HCT116 (cell line): ENCODE results near the gene PIGQ. TPM values are rescaled to one million over a fixed set of nuclear protein-coding genes. Genes with fewer than 3 reads are reported as not detected.

Source experiments
- ATAC-seq: fragments of 200-7000 bp; cut with Tn5 transposase; 2 replicates; pipeline ENCODE4 v1.9.1; 2020; ENCODE audit warnings: mild to moderate bottlenecking, moderate library complexity
- BruUV-seq: library from RNA; stranded (reverse); fragments of 400-500 nt; replicated peaks from 2 replicates; lab custom pipeline; 2021; lab: Mats Ljungman, UMichigan
- CTCF ChIA-PET: fragments of 300-600 bp; sonication (Branson Sonifier 250); formaldehyde crosslinking; loops from one replicate; lab custom pipeline; 2021; ENCODE audit warnings: antibody characterized with exemption; lab: Charles Lee
- POLR2A ChIA-PET: fragments of 300-600, 350-600 bp; sonication (Branson Sonifier 250); formaldehyde crosslinking; loops from one replicate; lab custom pipeline; 2021; ENCODE audit warnings: antibody characterized with exemption; lab: Charles Lee
- RAD21 ChIA-PET, 2 experiments: fragments of 300-600 bp; sonication (Branson Sonifier 250); formaldehyde crosslinking; loops; one replicate each; lab custom pipeline; 2023; ENCODE audit warnings: low total read pairs in 2 of 2; ENCODE audit not compliant: uncharacterized antibody in 2 of 2, unreplicated experiment in 2 of 2, low non-redundant PET in 1 of 2; lab: Charles Lee
- DNase-seq: peaks from one replicate; pipeline ENCODE4 v3.0.0-alpha.2; 2010; ENCODE audit warnings: low read depth, low spot score
- H2AFZ ChIP-seq: fragments of 200-600 bp; shearing (Covaris generic), sonication (generic); 2 replicates; pipeline ENCODE4 v1.6.1; 2017; ENCODE audit warnings: low read depth, mixed run types, mixed read lengths, antibody characterized with exemption, low read length; ENCODE audit not compliant: poor library complexity, severe bottlenecking
- H3K27ac ChIP-seq: 2 replicates; pipeline ENCODE4 v1.5.1; 2012; ENCODE audit warnings: low read depth, low read length
- H3K27me3 ChIP-seq: fragments of 200-600 bp; sonication (generic); 2 replicates; pipeline ENCODE4 v1.6.1; 2016; ENCODE audit warnings: mixed run types, low read length, mixed read lengths; ENCODE audit not compliant: insufficient read depth
- H3K36me3 ChIP-seq, 2 experiments: fragments of 200-500 bp in 1 of 2; fragments of 200-600 bp in 1 of 2; sonication (Bioruptor generic) in 1 of 2; sonication (generic) in 1 of 2; 2 replicates each; pipeline versions ENCODE4 v1.5.1 to v1.6.1; 2014 to 2016; ENCODE audit warnings: low read length in 2 of 2, inconsistent platforms in 1 of 2, mixed read lengths in 1 of 2, mixed run types in 1 of 2; ENCODE audit not compliant: insufficient read depth in 2 of 2, control insufficient read depth in 1 of 2
- H3K4me1 ChIP-seq, 2 experiments: fragments of 200-600 bp in 1 of 2; sonication (generic) in 1 of 2; 2 replicates each; pipeline versions ENCODE4 v1.5.1 to v1.6.1; 2012 to 2017; ENCODE audit warnings: low read length in 2 of 2, inconsistent platforms in 1 of 2, mild to moderate bottlenecking in 1 of 2, mixed read lengths in 1 of 2, mixed run types in 1 of 2, moderate library complexity in 1 of 2; ENCODE audit not compliant: insufficient read depth in 2 of 2, control insufficient read depth in 1 of 2
- H3K4me2 ChIP-seq: fragments of 200-600 bp; sonication (generic); 2 replicates; pipeline ENCODE4 v1.6.1; 2017; ENCODE audit warnings: mixed run types, low read length, mixed read lengths
- H3K4me3 ChIP-seq, 2 experiments: fragments of 200-600 bp in 1 of 2; sonication (generic) in 1 of 2; replicated peaks in 1 of 2; 2 replicates each; pipeline ENCODE4 v1.5.1; 2011 to 2016; ENCODE audit warnings: low read length in 2 of 2, control low read depth in 1 of 2, low read depth in 1 of 2, mild to moderate bottlenecking in 1 of 2, mixed read lengths in 1 of 2, mixed run types in 1 of 2
- H3K79me2 ChIP-seq: fragments of 200-600 bp; sonication (generic); 2 replicates; pipeline ENCODE4 v1.6.1; 2017; ENCODE audit warnings: mild to moderate bottlenecking, mixed run types, low read length, moderate library complexity, mixed read lengths; ENCODE audit not compliant: insufficient read depth
- H3K9ac ChIP-seq: fragments of 200-600 bp; sonication (generic); 2 replicates; pipeline ENCODE4 v1.6.1; 2016; ENCODE audit warnings: low read length, mixed read lengths
- H3K9me2 ChIP-seq: fragments of 200-600 bp; sonication (generic), shearing (Covaris generic); 2 replicates; pipeline ENCODE4 v1.6.1; 2017; ENCODE audit warnings: mixed run types, mild to moderate bottlenecking, moderate library complexity; ENCODE audit not compliant: insufficient read depth
- H3K9me3 ChIP-seq, 2 experiments: fragments of 200-500 bp in 1 of 2; fragments of 200-600 bp in 1 of 2; sonication (Bioruptor generic) in 1 of 2; sonication (generic) in 1 of 2; 2 replicates each; pipeline ENCODE4 v1.6.1; 2014 to 2017; ENCODE audit warnings: low read length in 2 of 2, mixed read lengths in 2 of 2, inconsistent platforms in 1 of 2, low read depth in 1 of 2, mild to moderate bottlenecking in 1 of 2, mixed run types in 1 of 2, moderate library complexity in 1 of 2; ENCODE audit not compliant: control insufficient read depth in 1 of 2, insufficient read depth in 1 of 2
- H4K20me1 ChIP-seq: fragments of 200-600 bp; sonication (generic), shearing (Covaris generic); 2 replicates; pipeline ENCODE4 v1.6.1; 2017; ENCODE audit warnings: mixed run types, mild to moderate bottlenecking, moderate library complexity; ENCODE audit not compliant: insufficient read depth
- ATF3 ChIP-seq: IDR thresholded peaks from 2 replicates; pipeline ENCODE4 v1.6.1; 2012
- CBX3 ChIP-seq: IDR thresholded peaks from 2 replicates; pipeline ENCODE4 v1.6.1; 2012; ENCODE audit warnings: low read depth
- CEBPB ChIP-seq: IDR thresholded peaks from 2 replicates; pipeline ENCODE4 v1.6.1; 2012; ENCODE audit warnings: low read depth
- CTCF ChIP-seq, 3 experiments: fragments of 200-600 bp in 1 of 3; sonication (generic) in 1 of 3; IDR thresholded peaks in 2 of 3; conservative IDR thresholded peaks in 1 of 3; 2 replicates each; pipeline ENCODE4 v1.5.1; 2012 to 2017; ENCODE audit warnings: low read depth in 2 of 3, low read length in 2 of 3, antibody characterized with exemption in 1 of 3, borderline replicate concordance in 1 of 3, control low read depth in 1 of 3, mild to moderate bottlenecking in 1 of 3, mixed read lengths in 1 of 3, mixed run types in 1 of 3, moderate library complexity in 1 of 3; ENCODE audit not compliant: insufficient read depth in 1 of 3
- EGR1 ChIP-seq: IDR thresholded peaks from 2 replicates; pipeline ENCODE4 v1.6.1; 2012; ENCODE audit warnings: low read depth
- ELF1 ChIP-seq: IDR thresholded peaks from 2 replicates; pipeline ENCODE4 v1.6.1; 2012; ENCODE audit warnings: low read depth, borderline replicate concordance
- EZH2phosphoT487 ChIP-seq: fragments of 200-600 bp; IDR thresholded peaks from 2 replicates; pipeline ENCODE4 v1.6.1; 2018; ENCODE audit warnings: antibody characterized with exemption, borderline replicate concordance
- FOSL1 ChIP-seq: IDR thresholded peaks from 2 replicates; pipeline ENCODE4 v1.6.1; 2012; ENCODE audit warnings: low read depth
- MAX ChIP-seq: IDR thresholded peaks from 2 replicates; pipeline ENCODE4 v1.6.1; 2012
- POLR2A ChIP-seq: IDR thresholded peaks from 2 replicates; pipeline ENCODE4 v1.7.0; 2011; ENCODE audit warnings: borderline replicate concordance; ENCODE audit not compliant: insufficient read depth, insufficient read length; ENCODE audit errors: extremely low read depth
- POLR2AphosphoS5 ChIP-seq: IDR thresholded peaks from 2 replicates; pipeline ENCODE4 v1.6.1; 2011; ENCODE audit warnings: mild to moderate bottlenecking, low read depth, low read length, moderate library complexity
- RAD21 ChIP-seq: IDR thresholded peaks from 2 replicates; pipeline ENCODE4 v1.6.1; 2012; ENCODE audit warnings: low read depth, mild to moderate bottlenecking
- SIN3A ChIP-seq: IDR thresholded peaks from 2 replicates; pipeline ENCODE4 v1.6.1; 2012; ENCODE audit warnings: low read depth
- SRF ChIP-seq: IDR thresholded peaks from 2 replicates; pipeline ENCODE4 v1.6.1; 2012; ENCODE audit warnings: low read depth
- TCF7L2 ChIP-seq: IDR thresholded peaks from 2 replicates; pipeline ENCODE4 v1.7.0; 2011; ENCODE audit warnings: borderline replicate concordance, inconsistent platforms; ENCODE audit not compliant: insufficient read depth, insufficient read length; ENCODE audit errors: extremely low read depth
- YY1 ChIP-seq: IDR thresholded peaks from 2 replicates; pipeline ENCODE4 v1.6.1; 2011; ENCODE audit warnings: low read length, low read depth, moderate library complexity, mild to moderate bottlenecking; ENCODE audit not compliant: insufficient replicate concordance; ENCODE audit errors: extremely low read depth
- ZFX ChIP-seq: fragments of 450-650 bp; IDR thresholded peaks from 2 replicates; pipeline ENCODE4 v1.6.1; 2017
- ZNF274 ChIP-seq: fragments of 200-500 bp; sonication (Bioruptor generic); IDR thresholded peaks from 2 replicates; pipeline ENCODE4 v1.6.1; 2014; ENCODE audit warnings: mild to moderate bottlenecking, low read depth, low read length, inconsistent platforms
- intact Hi-C: fragments of 100-400 bp; cut with micrococcal nuclease; formaldehyde crosslinking; loops from 2 replicates; pipeline ENCODE4 v1.10.0; 2022
- total RNA-seq: library from RNA; stranded (reverse); gene quantifications from one replicate; pipeline ENCODE4 v1.2.1, GENCODE V29; 2021; ENCODE audit not compliant: unreplicated experiment

Gene PIGQ
- total RNA-seq, 1 experiment from 2014 or later = 21.0 TPM

GRCh38 chr16:566475-567372 is 3.0 kb upstream of the PIGQ start, which contains the start of gene NHLRC4:
Gene NHLRC4 (plus strand): TSS chr16:567005. CDS start chr16:568048, 1,043 bp downstream.
- ATAC-seq (no peak), DNase-seq (no peak)
- intact Hi-C loops = no loop called here
- RAD21 ChIA-PET = no interaction called here
- CTCF ChIA-PET = interaction anchor here (1.2 kb wide), 1 partner anchor 175 kb away, joined by 3 read pairs; no protein-coding TSS in a partner anchor
- peaks cover 9% of the 10 kb centered on the region; the same call in 1 of the 2 replicates for H3K79me2 ChIP-seq
- no peaks in the 10 kb centered on the region for H4K20me1 ChIP-seq
- no peak within 1 kb of the TSS for H3K4me2 ChIP-seq
- BruUV-seq = no TSS peak
- no peak within 1 kb of the TSS for H2AFZ ChIP-seq
- POLR2A ChIA-PET = no interaction called here
- peaks cover 7 to 16% of the 10 kb centered on the region in 2 experiments for H3K4me1 ChIP-seq
- H3K36me3 ChIP-seq = no peaks in the 10 kb centered on the region
- H3K9me3 ChIP-seq = no peaks in the 10 kb centered on the region
- TF ChIP-seq CEBPB (no peak), YY1 (no peak), FOSL1 (no peak), SRF (no peak), ZNF274 (no peak), POLR2A (no peak), CTCF (IDR thresholded peaks at IDR 0.05 in 2 of 3, conservative IDR thresholded peaks at IDR 0.05 in 1 of 3; ENCODE audit: borderline replicate concordance in 1 of 3, insufficient read depth in 1 of 3, low read depth in 2 of 3, low read length in 2 of 3) (no peak), EGR1 (no peak), ATF3 (no peak), ZFX (no peak), TCF7L2 (no peak), ELF1 (no peak), SIN3A (no peak), MAX (no peak), POLR2AphosphoS5 (no peak), RAD21 (no peak), EZH2phosphoT487 (no peak), CBX3 (no peak)
- H3K27me3 ChIP-seq = no peaks in the 10 kb centered on the region
- H3K9me2 ChIP-seq = no peaks in the 10 kb centered on the region
- no peak within 1 kb of the TSS for H3K27ac ChIP-seq
- H3K9ac ChIP-seq = no peak within 1 kb of the TSS
- no peak within 1 kb of the TSS for H3K4me3 ChIP-seq
